GM12878 (cell line): ENCODE data around the gene ARPC1A. TPM values are rescaled to one million over a fixed set of nuclear protein-coding genes. Genes with fewer than 3 reads are reported as not detected.

Experiments used
- ATAC-seq: fragments of 200-7000 bp; cut with Tn5 transposase; 3 replicates; pipeline ENCODE4 v1.9.1; 2020; ENCODE audit warnings: mild to moderate bottlenecking, moderate library complexity
- BruUV-seq: library from RNA; stranded (reverse); fragments of 400-500 nt; replicated peaks from 2 replicates; lab custom pipeline; 2021; lab: Mats Ljungman, UMichigan
- CTCF ChIA-PET: fragments of 300-600 bp; sonication (Branson Sonifier 250); formaldehyde crosslinking; extraction: SDS; loops from one replicate; lab custom pipeline; 2021; ENCODE audit warnings: inconsistent platforms; lab: Yijun Ruan, JAX
- POLR2A ChIA-PET: fragments of 350-600 bp; formaldehyde crosslinking; extraction: SDS; loops from one replicate; lab custom pipeline; 2021; ENCODE audit warnings: inconsistent platforms; lab: Charles Lee
- RAD21 ChIA-PET: fragments of 300-600 bp; sonication (Branson Sonifier 250); formaldehyde crosslinking; loops from one replicate; lab custom pipeline; 2023; ENCODE audit warnings: antibody characterized with exemption; ENCODE audit not compliant: unreplicated experiment; lab: Charles Lee
- SMC1A ChIA-PET: fragments of 300-600 bp; sonication (Branson Sonifier 250); formaldehyde crosslinking; loops from one replicate; lab custom pipeline; 2023; ENCODE audit not compliant: unreplicated experiment, uncharacterized antibody; lab: Charles Lee
- DNase-seq: peaks from one replicate; pipeline ENCODE4 v3.0.0-alpha.2; 2011; ENCODE audit warnings: low read depth, low spot score
- FAIRE-seq: peaks from 3 replicates; lab custom pipeline; 2011; peaks lifted over from hg19 to GRCh38; lab: Jason Lieb, UNC
- H2AFZ ChIP-seq: 2 replicates; pipeline ENCODE4 v1.6.0; 2011; ENCODE audit warnings: low read depth, low read length, control low read depth; ENCODE audit not compliant: control insufficient read depth
- H3K27ac ChIP-seq: 2 replicates; pipeline ENCODE4 v1.5.1; 2011; ENCODE audit warnings: control low read depth; ENCODE audit not compliant: control insufficient read depth, insufficient read depth
- H3K27me3 ChIP-seq, 2 experiments: replicated peaks in 1 of 2; 2 replicates each; pipeline versions ENCODE4 v1.6.0 to v1.6.1; 2011; ENCODE audit warnings: low read length in 1 of 2; ENCODE audit not compliant: control insufficient read depth in 2 of 2, insufficient read depth in 2 of 2
- H3K36me3 ChIP-seq, 2 experiments: 2 replicates each; pipeline ENCODE4 v1.5.1; 2011; ENCODE audit warnings: low read length in 1 of 2; ENCODE audit not compliant: control insufficient read depth in 2 of 2, insufficient read depth in 2 of 2
- H3K4me1 ChIP-seq: 2 replicates; pipeline ENCODE4 v1.6.1; 2011; ENCODE audit warnings: mild to moderate bottlenecking, low read length, moderate library complexity, mixed read lengths; ENCODE audit not compliant: control insufficient read depth, insufficient read depth
- H3K4me2 ChIP-seq: 2 replicates; pipeline ENCODE4 v1.6.0; 2011; ENCODE audit warnings: control low read depth; ENCODE audit not compliant: control insufficient read depth, insufficient read depth
- H3K4me3 ChIP-seq: fragments of 200-600 bp; sonication (generic); 2 replicates; pipeline ENCODE4 v1.5.1; 2016
- H3K79me2 ChIP-seq: 2 replicates; pipeline ENCODE4 v1.6.0; 2011; ENCODE audit warnings: low read length; ENCODE audit not compliant: control insufficient read depth, insufficient read depth
- H3K9ac ChIP-seq: 2 replicates; pipeline ENCODE4 v1.8.0; 2011; ENCODE audit warnings: low read length, control low read depth, mixed read lengths; ENCODE audit not compliant: control insufficient read depth, insufficient read depth
- H3K9me3 ChIP-seq: replicated peaks from 3 replicates; pipeline ENCODE4 v1.5.1; 2011; ENCODE audit warnings: mild to moderate bottlenecking, low read length; ENCODE audit not compliant: control insufficient read depth, insufficient read depth
- H4K20me1 ChIP-seq: 2 replicates; pipeline ENCODE4 v1.6.0; 2011; ENCODE audit not compliant: control insufficient read depth, insufficient read depth
- ASH2L ChIP-seq: fragments of 300-600, 200-600 bp; sonication (generic); IDR thresholded peaks from 2 replicates; pipeline ENCODE4 v1.6.1; 2017; ENCODE audit warnings: low read depth, mild to moderate bottlenecking, borderline replicate concordance
- CHD4 ChIP-seq: fragments of 200-600 bp; sonication (generic); IDR thresholded peaks from 2 replicates; pipeline ENCODE4 v1.6.1; 2016; ENCODE audit warnings: mild to moderate bottlenecking
- EED ChIP-seq: sonication (generic); IDR thresholded peaks from 2 replicates; pipeline ENCODE4 v1.6.1; 2016; ENCODE audit warnings: antibody characterized with exemption, low read depth
- ESRRA ChIP-seq: IDR thresholded peaks from 2 replicates; pipeline ENCODE4 v1.6.1; 2012; ENCODE audit warnings: mild to moderate bottlenecking, low read length, improper control_type of control experiment
- JUND ChIP-seq: IDR thresholded peaks from 2 replicates; pipeline ENCODE4 v1.6.1; 2012; ENCODE audit warnings: low read depth, mild to moderate bottlenecking, low read length, improper control_type of control experiment, moderate library complexity
- MEF2A ChIP-seq: IDR thresholded peaks from 2 replicates; pipeline ENCODE4 v1.6.1; 2011; ENCODE audit warnings: low read depth, mild to moderate bottlenecking, low read length, moderate library complexity; ENCODE audit not compliant: insufficient read depth
- MTA2 ChIP-seq: fragments of 450-650 bp; IDR thresholded peaks from 2 replicates; pipeline ENCODE4 v1.6.1; 2016; ENCODE audit warnings: low read depth, mild to moderate bottlenecking, moderate library complexity
- NFXL1 ChIP-seq: fragments of 450-650 bp; IDR thresholded peaks from 2 replicates; pipeline ENCODE4 v1.6.1; 2017; ENCODE audit warnings: antibody characterized with exemption, mild to moderate bottlenecking, borderline replicate concordance
- RFX5 ChIP-seq: IDR thresholded peaks from 2 replicates; pipeline ENCODE4 v1.6.1; 2011; ENCODE audit warnings: low read depth, low read length, improper control_type of control experiment
- STAT1 ChIP-seq: fragments of 450-650 bp; conservative IDR thresholded peaks from 2 replicates; pipeline ENCODE4 v1.6.1; 2014; ENCODE audit warnings: antibody characterized with exemption, mild to moderate bottlenecking
- SUZ12 ChIP-seq: fragments of 200-600 bp; sonication (generic); IDR thresholded peaks from one replicate; pipeline ENCODE4 v1.6.1; 2018; ENCODE audit warnings: antibody characterized with exemption, mild to moderate bottlenecking; ENCODE audit not compliant: unreplicated experiment
- TBL1XR1 ChIP-seq: IDR thresholded peaks from 2 replicates; pipeline ENCODE4 v1.6.1; 2012; ENCODE audit warnings: low read depth, low read length, improper control_type of control experiment
- ZNF274 ChIP-seq: IDR thresholded peaks from one replicate; pipeline ENCODE4 v1.8.0; 2011; ENCODE audit not compliant: insufficient read length, insufficient read depth
- ZNF592 ChIP-seq: fragments of 450-650 bp; IDR thresholded peaks from 2 replicates; pipeline ENCODE4 v1.6.1; 2017; ENCODE audit warnings: mild to moderate bottlenecking, moderate library complexity
- WGBS: methylation state at CpG from one replicate; pipeline ENCODE4 v1.1.6; 2016; ENCODE audit warnings: low lambda C conversion rate; ENCODE audit not compliant: insufficient replicate concordance, insufficient coverage; ENCODE audit errors: missing lambda C conversion rate; 5-methylcytosine and 5-hydroxymethylcytosine counted together
- in situ Hi-C: fragments of 300-500 bp; cut with MboI; formaldehyde crosslinking; loops from 9 replicates; pipeline ENCODE4 v1.14.3; 2018; ENCODE audit warnings: mixed read lengths
- intact Hi-C: fragments of 100-400 bp; cut with micrococcal nuclease; formaldehyde crosslinking; loops from one replicate; pipeline ENCODE4 v1.14.2; 2022; ENCODE audit not compliant: unreplicated experiment
- polyA plus RNA-seq, 11 experiments: library from polyadenylated mRNA; depleted of rRNA in 4 of 11; unstranded in 6 of 11; stranded (reverse) in 5 of 11; fragments of >200 nt; fragmentation: Nextera tagmentation in 4 of 11; fragmentation: Illumina TruSeq in 1 of 11; extraction: Ambion mirVana in 4 of 11; extraction: Trizol in 1 of 11; gene quantifications; 1 replicate in 1 of 11; 2 replicates in 10 of 11; pipeline versions ENCODE4 v1.2.1 to v1.2.3, GENCODE V29; 2011 to 2016; ENCODE audit warnings: inconsistent platforms in 2 of 11, missing spikeins in 2 of 11, low read depth in 1 of 11
- total RNA-seq, 4 experiments: library from RNA; depleted of rRNA in 3 of 4; stranded (reverse); fragments of >200 nt in 3 of 4; fragmentation: Illumina TruSeq in 1 of 4; extraction: Trizol in 1 of 4; gene quantifications; 2 replicates each; pipeline versions ENCODE4 v1.2.1 to v1.2.3, GENCODE V29; 2013 to 2021
- TF ChIP-seq, protein P1 (sequence below): fragments of 450-650 bp; formaldehyde crosslinking; IDR thresholded peaks from 2 replicates; pipeline ENCODE4 v1.4.0; 2022; ENCODE audit warnings: mild to moderate bottlenecking, moderate library complexity

Gene ARPC1A
- total and polyA plus RNA-seq, 10 of the 15 experiments (the other 5 are each of a cell fraction or from before 2014, with no cell fraction given): 42.3 to 152 (median 72.1) TPM

DNA sequence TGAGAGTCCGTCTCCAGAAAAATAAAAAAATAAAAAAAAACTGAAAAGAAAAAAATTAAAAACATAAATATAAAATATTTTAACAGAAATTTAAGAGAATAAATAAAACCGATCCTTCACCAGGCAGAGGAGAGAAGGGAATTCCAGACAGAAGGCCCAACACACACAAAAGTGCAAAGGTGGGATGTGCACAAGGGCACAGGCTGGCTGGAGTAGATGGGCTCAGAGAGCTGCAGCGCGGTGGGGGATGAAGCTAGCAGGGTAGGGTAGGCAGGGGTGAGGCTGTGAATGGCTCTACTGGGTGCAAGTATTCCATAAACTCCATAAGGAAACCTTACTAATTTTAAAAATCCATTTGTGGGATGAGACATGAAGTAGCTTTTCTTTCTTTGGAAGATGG is 15.7 kb upstream of the ARPC1A start:
- in situ Hi-C loops (loop anchor here (5.0 kb wide), 1 partner anchor 268 kb away; no protein-coding TSS in a partner anchor), intact Hi-C loops (no loop called here)
- ChIA-PET SMC1A (interaction anchor here (1.6 kb wide), 2 partner anchors 11 to 52 kb away, joined by 3 to 7 read pairs; no protein-coding TSS in a partner anchor), RAD21 (interaction anchor here (1.1 to 1.2 kb wide), 2 partner anchors 13 to 166 kb away, joined by 3 read pairs; partner anchors contain the start of gene SMURF1), CTCF (interaction anchor here (0.6 to 2.6 kb wide), 7 partner anchors 10 to 274 kb away, joined by 3 to 27 read pairs (median 4); no protein-coding TSS in a partner anchor), POLR2A (interaction anchor here (0.5 to 0.6 kb wide), 3 partner anchors 31 to 163 kb away, joined by 3 to 5 read pairs (median 3); no protein-coding TSS in a partner anchor)
- no peak for DNase-seq
- H2AFZ ChIP-seq: no peak overlapping the region
- no peaks in the 10 kb centered on the region for H3K79me2 ChIP-seq
- no peak for ATAC-seq
- H3K4me1 ChIP-seq: peaks cover 13% of the 10 kb centered on the region
- no peaks in the 10 kb centered on the region for H4K20me1 ChIP-seq
- no peak overlapping the region for H3K4me3 ChIP-seq
- H3K27me3 ChIP-seq: no peaks in the 10 kb centered on the region
- H3K9ac ChIP-seq: no peak overlapping the region
- 63% methylated on average over 4 of the region's 4 CpGs for WGBS
- H3K27ac ChIP-seq: no peak overlapping the region
- FAIRE-seq: no peak
- BruUV-seq: no TSS peak
- no peak overlapping the region for H3K4me2 ChIP-seq
- H3K36me3 ChIP-seq: no peaks in the 10 kb centered on the region
- no peaks in the 10 kb centered on the region; the same call in 2 of the 3 replicates for H3K9me3 ChIP-seq
- TF ChIP-seq EED (no peak), SUZ12 (no peak), ASH2L (no peak), ZNF274 (no peak), TBL1XR1 (no peak), STAT1 (no peak), ZNF592 (no peak), CHD4 (no peak), NFXL1 (no peak), RFX5 (no peak), ESRRA (no peak), MEF2A (no peak), JUND (no peak), MTA2 (no peak)
- TF ChIP-seq, protein P1, sequence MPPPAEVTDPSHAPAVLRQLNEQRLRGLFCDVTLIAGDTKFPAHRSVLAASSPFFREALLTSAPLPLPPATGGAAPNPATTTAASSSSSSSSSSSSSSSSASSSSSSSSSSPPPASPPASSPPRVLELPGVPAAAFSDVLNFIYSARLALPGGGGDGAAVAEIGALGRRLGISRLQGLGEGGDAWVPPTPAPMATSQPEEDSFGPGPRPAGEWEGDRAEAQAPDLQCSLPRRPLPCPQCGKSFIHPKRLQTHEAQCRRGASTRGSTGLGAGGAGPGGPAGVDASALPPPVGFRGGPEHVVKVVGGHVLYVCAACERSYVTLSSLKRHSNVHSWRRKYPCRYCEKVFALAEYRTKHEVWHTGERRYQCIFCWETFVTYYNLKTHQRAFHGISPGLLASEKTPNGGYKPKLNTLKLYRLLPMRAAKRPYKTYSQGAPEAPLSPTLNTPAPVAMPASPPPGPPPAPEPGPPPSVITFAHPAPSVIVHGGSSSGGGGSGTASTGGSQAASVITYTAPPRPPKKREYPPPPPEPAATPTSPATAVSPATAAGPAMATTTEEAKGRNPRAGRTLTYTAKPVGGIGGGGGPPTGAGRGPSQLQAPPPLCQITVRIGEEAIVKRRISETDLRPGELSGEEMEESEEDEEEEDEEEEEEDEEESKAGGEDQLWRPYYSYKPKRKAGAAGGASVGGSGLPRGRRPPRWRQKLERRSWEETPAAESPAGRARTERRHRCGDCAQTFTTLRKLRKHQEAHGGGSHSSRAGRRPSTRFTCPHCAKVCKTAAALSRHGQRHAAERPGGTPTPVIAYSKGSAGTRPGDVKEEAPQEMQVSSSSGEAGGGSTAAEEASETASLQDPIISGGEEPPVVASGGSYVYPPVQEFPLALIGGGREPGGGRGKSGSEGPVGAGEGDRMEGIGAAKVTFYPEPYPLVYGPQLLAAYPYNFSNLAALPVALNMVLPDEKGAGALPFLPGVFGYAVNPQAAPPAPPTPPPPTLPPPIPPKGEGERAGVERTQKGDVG: no peak
